Parathyroid adenoma (tissue), 2 donors: Measurements from ENCODE around the gene LTBP1.

ENCODE experiments used
- H2AFZ ChIP-seq: fragments of 300-600 bp; sonication (generic); one replicate; pipeline ENCODE4 v1.7.0; 2017; ENCODE audit warnings: antibody characterized with exemption, mild to moderate bottlenecking
- H3K27ac ChIP-seq: fragments of 300-600 bp; sonication (generic); one replicate; pipeline ENCODE4 v1.7.0; 2017
- H3K27me3 ChIP-seq: fragments of 300-600 bp; sonication (generic); one replicate; pipeline ENCODE4 v1.7.0; 2017; ENCODE audit warnings: low read length; ENCODE audit not compliant: control insufficient read depth, insufficient read depth
- H3K36me3 ChIP-seq: fragments of 300-600 bp; sonication (generic); one replicate; pipeline ENCODE4 v1.7.0; 2017; ENCODE audit warnings: low read length; ENCODE audit not compliant: control insufficient read depth, insufficient read depth
- H3K4me1 ChIP-seq: fragments of 300-600 bp; sonication (generic); one replicate; pipeline ENCODE4 v1.7.0; 2017; ENCODE audit warnings: control low read depth
- H3K4me2 ChIP-seq: fragments of 300-600 bp; sonication (generic); one replicate; pipeline ENCODE4 v1.7.0; 2017; ENCODE audit warnings: low read length
- H3K4me3 ChIP-seq: fragments of 300-600 bp; sonication (generic); one replicate; pipeline ENCODE4 v1.7.0; 2017; ENCODE audit warnings: low read depth, low read length
- H3K79me2 ChIP-seq: fragments of 300-600 bp; sonication (generic); one replicate; pipeline ENCODE4 v1.7.0; 2017; ENCODE audit warnings: control low read depth
- H3K9ac ChIP-seq: fragments of 300-600 bp; sonication (generic); one replicate; pipeline ENCODE4 v1.7.0; 2017; ENCODE audit warnings: mild to moderate bottlenecking
- H3K9me3 ChIP-seq: fragments of 300-600 bp; sonication (generic); one replicate; pipeline ENCODE4 v1.7.0; 2017; ENCODE audit warnings: low read length; ENCODE audit not compliant: control insufficient read depth
- CTCF ChIP-seq: fragments of 300-600 bp; sonication (generic); IDR thresholded peaks from one replicate; pipeline ENCODE4 v1.7.0; 2017; ENCODE audit warnings: antibody characterized with exemption, mild to moderate bottlenecking
- donor health status: primary hyperparathyroidism.

The LTBP1 gene

GRCh38 chr2:33222309-33222708 lies 275.6 kb downstream of the LTBP1 start:
- Histone ChIP-seq H3K4me1 (no peaks in the 10 kb centered on the region), H3K79me2 (no peaks in the 10 kb centered on the region), H3K4me3 (no peak overlapping the region), H3K4me2 (no peak overlapping the region), H3K27ac (no peak overlapping the region), H3K36me3 (no peaks in the 10 kb centered on the region), H2AFZ (no peak overlapping the region), H3K27me3 (no peaks in the 10 kb centered on the region), H3K9me3 (no peaks in the 10 kb centered on the region), H3K9ac (no peak overlapping the region)
- no peak for TF ChIP-seq CTCF

- no peaks in the 10 kb centered on the region for H3K36me3 ChIP-seq
- no peak overlapping the region for H3K9ac ChIP-seq
- no peaks in the 10 kb centered on the region for H3K9me3 ChIP-seq
- H3K79me2 ChIP-seq, result no peaks in the 10 kb centered on the region
- H3K4me1 ChIP-seq, result no peaks in the 10 kb centered on the region
- no peak for TF ChIP-seq CTCF
- no peak overlapping the region for H2AFZ ChIP-seq
- H3K27ac ChIP-seq, result no peak overlapping the region
- no peaks in the 10 kb centered on the region for H3K27me3 ChIP-seq
- H3K4me3 ChIP-seq, result no peak overlapping the region
- H3K4me2 ChIP-seq, result no peak overlapping the region
Measured at GRCh38 chr2:33223856-33224255, 277.1 kb downstream of the LTBP1 start.

GRCh38 chr2:33225350-33225749 lies 278.6 kb downstream of the LTBP1 start:
- no peak overlapping the region for H3K4me3 ChIP-seq

GRCh38 chr2:33226546-33226945 lies 279.8 kb downstream of the LTBP1 start:
- no peak overlapping the region for H3K4me3 ChIP-seq
- H3K36me3 ChIP-seq, result no peaks in the 10 kb centered on the region
- no peak overlapping the region for H2AFZ ChIP-seq
- no peak overlapping the region for H3K4me2 ChIP-seq
- no peaks in the 10 kb centered on the region for H3K4me1 ChIP-seq
- TF ChIP-seq CTCF, result no peak
- H3K79me2 ChIP-seq, result no peaks in the 10 kb centered on the region
- no peaks in the 10 kb centered on the region for H3K27me3 ChIP-seq
- no peak overlapping the region for H3K9ac ChIP-seq
- no peaks in the 10 kb centered on the region for H3K9me3 ChIP-seq
- no peak overlapping the region for H3K27ac ChIP-seq

More at GRCh38 chr2:33225350-33225749, 278.6 kb downstream of the LTBP1 start:
- Histone ChIP-seq H3K27ac (no peak overlapping the region), H3K79me2 (no peaks in the 10 kb centered on the region), H3K4me1 (no peaks in the 10 kb centered on the region), H3K27me3 (no peaks in the 10 kb centered on the region), H3K4me2 (no peak overlapping the region), H2AFZ (no peak overlapping the region), H3K9ac (no peak overlapping the region), H3K9me3 (no peaks in the 10 kb centered on the region), H3K36me3 (no peaks in the 10 kb centered on the region)
- no peak for TF ChIP-seq CTCF

- no peaks in the 10 kb centered on the region for H3K9me3 ChIP-seq
- H2AFZ ChIP-seq, result no peak overlapping the region
- H3K9ac ChIP-seq, result no peak overlapping the region
- no peaks in the 10 kb centered on the region for H3K36me3 ChIP-seq
- H3K27ac ChIP-seq, result no peak overlapping the region
- TF ChIP-seq CTCF, result no peak
- H3K27me3 ChIP-seq, result no peaks in the 10 kb centered on the region
- H3K79me2 ChIP-seq, result no peaks in the 10 kb centered on the region
- H3K4me1 ChIP-seq, result no peaks in the 10 kb centered on the region
- H3K4me3 ChIP-seq, result no peak overlapping the region
- no peak overlapping the region for H3K4me2 ChIP-seq
Measured at GRCh38 chr2:33229646-33230045, 282.9 kb downstream of the LTBP1 start.
